K562 (cell line): ENCODE measurements around the gene HEXIM2.

Experiments
- ATF1 ChIP-seq, 2 experiments: fragments of 450-650 bp in 1 of 2; IDR thresholded peaks; 2 replicates each; pipeline ENCODE4 v1.6.1; 2016; ENCODE audit warnings: missing compliant biosample characterization in 1 of 2, missing genetic modification characterization in 1 of 2
- BRCA1 ChIP-seq, 2 experiments: fragments of 450-650 bp in 1 of 2; sonication (generic) in 1 of 2; formaldehyde crosslinking in 1 of 2; IDR thresholded peaks; 2 replicates each; pipeline versions ENCODE4 v1.5.0 to v1.6.1; 2017 to 2020; ENCODE audit warnings: mild to moderate bottlenecking in 1 of 2, missing genetic modification reagents in 1 of 2
- EGR1 ChIP-seq: fragments of 450-650 bp; conservative IDR thresholded peaks from 2 replicates; pipeline ENCODE4 v1.6.1; 2017; ENCODE audit warnings: mild to moderate bottlenecking
- FOS ChIP-seq: IDR thresholded peaks from 3 replicates; pipeline ENCODE4 v1.6.1; 2011; ENCODE audit not compliant: insufficient read length; ENCODE audit errors: extremely low read depth
- ZKSCAN8 ChIP-seq: fragments of 200-800 bp; sonication (Bioruptor generic); IDR thresholded peaks from 2 replicates; pipeline ENCODE4 v1.6.1; 2016; ENCODE audit warnings: missing genetic modification characterization, missing compliant biosample characterization
- TF ChIP-seq, protein P1 (sequence below), 3 experiments: IDR thresholded peaks in 2 of 3; conservative IDR thresholded peaks in 1 of 3; 2 replicates each; pipeline ENCODE4 v1.5.1; 2011 to 2012; ENCODE audit warnings: low read length in 3 of 3, mild to moderate bottlenecking in 3 of 3, control low read depth in 2 of 3, improper control_type of control experiment in 1 of 3, inconsistent platforms in 1 of 3, low read depth in 1 of 3, mixed read lengths in 1 of 3, moderate library complexity in 1 of 3; ENCODE audit not compliant: insufficient read depth in 2 of 3

DNA sequence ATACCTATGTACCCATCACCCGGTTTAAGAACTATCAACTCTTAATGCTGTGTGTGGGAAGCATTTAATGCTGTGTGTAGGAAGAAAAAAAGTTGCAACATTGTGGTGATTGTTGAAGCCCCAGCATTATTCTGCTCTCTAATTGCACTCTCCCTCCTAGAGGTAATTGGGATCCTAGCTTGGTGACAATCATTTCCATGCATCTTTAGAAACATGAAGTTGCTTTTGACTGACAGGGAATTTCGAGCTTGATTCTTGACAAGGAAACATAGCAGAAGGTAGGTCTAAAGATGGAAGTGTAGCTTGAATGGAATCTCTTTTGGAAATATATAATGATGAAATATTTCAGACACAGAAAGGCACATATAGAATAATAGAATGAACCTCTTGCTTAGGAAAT lies 27.3 kb downstream of the HEXIM2 start:
- no peak for TF ChIP-seq ZKSCAN8 (CRISPR knock-in tag)
- no peak for TF ChIP-seq ATF1 (CRISPR knock-in tag; IDR thresholded peaks at IDR 0.05)
- TF ChIP-seq ATF1 (tag; IDR thresholded peaks at IDR 0.05) = no peak
- no peak for TF ChIP-seq FOS
- TF ChIP-seq EGR1 = no peak
- TF ChIP-seq, protein P1, sequence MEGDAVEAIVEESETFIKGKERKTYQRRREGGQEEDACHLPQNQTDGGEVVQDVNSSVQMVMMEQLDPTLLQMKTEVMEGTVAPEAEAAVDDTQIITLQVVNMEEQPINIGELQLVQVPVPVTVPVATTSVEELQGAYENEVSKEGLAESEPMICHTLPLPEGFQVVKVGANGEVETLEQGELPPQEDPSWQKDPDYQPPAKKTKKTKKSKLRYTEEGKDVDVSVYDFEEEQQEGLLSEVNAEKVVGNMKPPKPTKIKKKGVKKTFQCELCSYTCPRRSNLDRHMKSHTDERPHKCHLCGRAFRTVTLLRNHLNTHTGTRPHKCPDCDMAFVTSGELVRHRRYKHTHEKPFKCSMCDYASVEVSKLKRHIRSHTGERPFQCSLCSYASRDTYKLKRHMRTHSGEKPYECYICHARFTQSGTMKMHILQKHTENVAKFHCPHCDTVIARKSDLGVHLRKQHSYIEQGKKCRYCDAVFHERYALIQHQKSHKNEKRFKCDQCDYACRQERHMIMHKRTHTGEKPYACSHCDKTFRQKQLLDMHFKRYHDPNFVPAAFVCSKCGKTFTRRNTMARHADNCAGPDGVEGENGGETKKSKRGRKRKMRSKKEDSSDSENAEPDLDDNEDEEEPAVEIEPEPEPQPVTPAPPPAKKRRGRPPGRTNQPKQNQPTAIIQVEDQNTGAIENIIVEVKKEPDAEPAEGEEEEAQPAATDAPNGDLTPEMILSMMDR (IDR thresholded peaks at IDR 0.05 in 2 of 3, conservative IDR thresholded peaks at IDR 0.05 in 1 of 3; ENCODE audit: insufficient read depth in 2 of 3, low read depth in 1 of 3, low read length in 3 of 3) = no peak
- TF ChIP-seq BRCA1 (IDR thresholded peaks at IDR 0.05) = no peak
- no peak for TF ChIP-seq BRCA1 (CRISPR knock-in tag; IDR thresholded peaks at IDR 0.05)
